HG02973 (cell line): ENCODE data around the gene DHRS3.
"Not testable (repeated sequence)": the region's sequence is repeated elsewhere in the genome, so short reads cannot be mapped to it uniquely, and the experiment has no call there.

Experiments
- ATAC-seq: cut with Tn5 transposase; IDR thresholded peaks from one replicate; pipeline ENCODE4 v1.9.1; 2021; ENCODE audit warnings: moderate library complexity; ENCODE audit not compliant: unreplicated experiment

The DHRS3 gene, protein sequence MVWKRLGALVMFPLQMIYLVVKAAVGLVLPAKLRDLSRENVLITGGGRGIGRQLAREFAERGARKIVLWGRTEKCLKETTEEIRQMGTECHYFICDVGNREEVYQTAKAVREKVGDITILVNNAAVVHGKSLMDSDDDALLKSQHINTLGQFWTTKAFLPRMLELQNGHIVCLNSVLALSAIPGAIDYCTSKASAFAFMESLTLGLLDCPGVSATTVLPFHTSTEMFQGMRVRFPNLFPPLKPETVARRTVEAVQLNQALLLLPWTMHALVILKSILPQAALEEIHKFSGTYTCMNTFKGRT

DNA sequence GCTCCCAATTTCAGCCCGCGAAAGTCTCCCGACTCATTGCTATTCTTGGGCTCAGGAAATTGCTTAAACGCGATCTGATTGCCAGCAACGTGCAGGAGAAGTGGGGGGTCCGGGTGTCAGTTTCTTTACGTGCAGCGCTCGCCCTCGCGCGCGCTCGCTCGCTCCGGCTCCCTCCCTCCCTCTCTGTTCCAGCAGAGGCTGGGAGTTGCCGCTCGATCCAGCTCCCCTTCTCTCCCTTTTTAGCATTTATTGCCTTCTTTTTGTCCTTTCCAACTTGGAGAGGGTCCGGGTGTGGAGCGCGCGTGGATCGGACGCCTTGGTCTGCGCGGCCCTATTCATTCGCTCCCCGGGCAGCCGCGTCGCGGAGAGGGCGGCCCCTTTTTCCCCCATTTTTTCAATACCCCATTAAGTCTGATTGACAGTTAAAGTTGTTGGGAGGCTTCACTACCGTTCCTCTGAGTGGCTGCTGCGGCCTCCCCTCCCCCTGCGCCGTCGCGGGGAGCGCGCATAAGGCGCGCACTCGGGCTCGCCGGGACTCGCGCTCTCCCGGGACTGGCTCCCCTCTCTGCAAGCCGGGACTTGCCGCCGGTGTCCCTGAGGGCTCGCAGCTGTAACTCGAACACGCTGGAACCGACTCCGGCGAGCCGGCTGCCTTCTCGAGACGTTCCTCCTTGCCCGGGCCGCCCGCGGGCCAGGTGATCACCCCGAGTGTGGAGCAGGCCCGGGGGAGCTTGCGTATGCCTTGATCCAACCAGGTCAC, at the start of gene DHRS3:
Gene DHRS3 (minus strand): TSS at position 310 of the 760 bp plus-strand sequence. CDS start 862 bp downstream, outside the sequence.
- peak; percentile 38 for ATAC-seq

DNA sequence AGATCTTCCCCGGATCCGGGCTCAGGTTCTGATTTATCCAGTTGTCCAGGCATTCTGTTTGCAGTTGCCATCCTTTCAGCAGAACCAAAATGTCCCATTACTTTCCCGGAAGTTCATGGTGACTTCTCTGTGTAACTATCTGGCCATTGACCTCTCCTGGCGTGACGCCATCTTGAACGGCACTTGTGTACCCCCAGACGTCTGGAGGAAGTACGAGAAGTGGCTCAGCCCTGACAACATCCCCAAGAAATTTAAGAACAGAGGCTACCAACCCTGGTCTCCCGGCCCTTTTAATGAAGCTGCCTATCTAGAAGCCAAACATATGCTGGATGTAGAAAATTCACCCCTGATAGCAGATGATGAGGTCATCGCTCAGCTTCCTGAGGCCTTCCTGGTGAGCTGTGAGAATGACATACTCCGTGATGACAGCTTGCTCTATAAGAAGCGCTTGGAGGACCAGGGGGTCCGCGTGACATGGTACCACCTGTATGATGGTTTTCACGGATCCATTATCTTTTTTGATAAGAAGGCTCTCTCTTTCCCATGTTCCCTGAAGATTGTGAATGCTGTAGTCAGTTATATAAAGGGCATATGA, 48.2 kb upstream of the DHRS3 start:
- ATAC-seq: no peak

DNA sequence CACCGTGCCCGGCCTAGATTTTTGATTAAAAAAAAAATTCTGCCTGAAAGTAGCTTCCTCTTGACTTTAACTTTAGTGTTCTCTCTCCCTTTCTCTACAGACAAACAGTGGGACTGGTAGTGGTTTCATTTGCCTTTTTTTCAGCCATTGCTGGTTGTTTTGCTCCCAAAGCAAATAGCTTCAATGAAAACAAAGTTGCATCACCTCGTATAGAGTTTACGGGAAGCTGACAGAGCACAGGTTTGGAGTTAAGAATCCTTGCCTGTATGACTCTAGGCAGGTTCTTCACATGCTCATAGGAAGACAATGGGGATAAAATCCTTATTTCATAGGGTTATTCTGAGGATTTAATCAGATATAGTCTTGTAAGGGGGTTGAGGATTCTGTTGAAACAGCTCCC, 47.5 kb upstream of the DHRS3 start:
- no peak for ATAC-seq

DNA sequence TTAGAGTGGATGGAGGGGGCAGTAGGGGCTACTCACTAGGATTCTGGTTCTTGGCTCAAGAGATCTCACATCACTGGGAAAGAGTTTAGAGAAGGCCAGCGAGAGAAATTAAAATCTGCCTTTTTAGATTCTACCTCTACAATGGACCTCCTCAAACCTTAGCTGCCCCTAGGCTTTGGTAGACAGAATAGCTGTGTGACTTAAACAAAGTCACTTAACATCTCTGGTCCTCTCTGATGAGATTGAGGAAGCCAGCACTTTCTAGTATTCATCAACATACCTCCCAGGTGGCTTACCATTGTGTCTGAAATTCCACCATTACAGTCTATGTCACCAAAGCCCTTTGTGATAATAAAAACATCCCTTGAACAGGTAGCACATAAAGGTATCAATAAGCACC, 44.5 kb upstream of the DHRS3 start:
- no peak for ATAC-seq

DNA sequence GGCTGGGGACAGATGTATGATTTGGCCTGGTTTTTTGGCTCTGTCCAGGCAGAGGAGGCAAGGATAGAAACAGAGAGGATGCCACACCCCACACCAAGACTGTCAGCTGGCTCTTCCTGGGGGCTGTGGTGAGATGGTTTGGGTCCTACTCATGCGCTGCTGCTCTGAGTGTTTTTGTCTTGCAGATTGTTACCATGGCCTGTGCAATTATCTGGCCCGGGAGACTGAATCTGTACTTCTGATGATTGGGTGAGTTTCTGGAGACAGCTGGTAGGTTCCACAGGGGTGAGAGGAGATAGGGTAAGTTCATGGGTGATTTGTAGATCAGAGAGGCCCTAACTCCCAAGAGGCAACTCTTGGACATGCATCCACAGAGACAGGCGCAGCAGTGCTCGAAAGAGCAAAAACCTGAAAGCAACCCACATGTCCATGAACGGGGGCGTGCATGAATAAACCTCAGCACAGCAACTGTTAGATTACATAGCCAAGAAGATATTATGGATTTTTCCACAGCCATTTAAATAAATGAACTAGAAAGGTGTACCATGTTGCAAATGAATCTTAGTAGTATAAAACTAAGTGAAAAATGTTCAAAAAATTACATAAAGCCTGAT, 43.7 kb upstream of the DHRS3 start:
- no peak for ATAC-seq

DNA sequence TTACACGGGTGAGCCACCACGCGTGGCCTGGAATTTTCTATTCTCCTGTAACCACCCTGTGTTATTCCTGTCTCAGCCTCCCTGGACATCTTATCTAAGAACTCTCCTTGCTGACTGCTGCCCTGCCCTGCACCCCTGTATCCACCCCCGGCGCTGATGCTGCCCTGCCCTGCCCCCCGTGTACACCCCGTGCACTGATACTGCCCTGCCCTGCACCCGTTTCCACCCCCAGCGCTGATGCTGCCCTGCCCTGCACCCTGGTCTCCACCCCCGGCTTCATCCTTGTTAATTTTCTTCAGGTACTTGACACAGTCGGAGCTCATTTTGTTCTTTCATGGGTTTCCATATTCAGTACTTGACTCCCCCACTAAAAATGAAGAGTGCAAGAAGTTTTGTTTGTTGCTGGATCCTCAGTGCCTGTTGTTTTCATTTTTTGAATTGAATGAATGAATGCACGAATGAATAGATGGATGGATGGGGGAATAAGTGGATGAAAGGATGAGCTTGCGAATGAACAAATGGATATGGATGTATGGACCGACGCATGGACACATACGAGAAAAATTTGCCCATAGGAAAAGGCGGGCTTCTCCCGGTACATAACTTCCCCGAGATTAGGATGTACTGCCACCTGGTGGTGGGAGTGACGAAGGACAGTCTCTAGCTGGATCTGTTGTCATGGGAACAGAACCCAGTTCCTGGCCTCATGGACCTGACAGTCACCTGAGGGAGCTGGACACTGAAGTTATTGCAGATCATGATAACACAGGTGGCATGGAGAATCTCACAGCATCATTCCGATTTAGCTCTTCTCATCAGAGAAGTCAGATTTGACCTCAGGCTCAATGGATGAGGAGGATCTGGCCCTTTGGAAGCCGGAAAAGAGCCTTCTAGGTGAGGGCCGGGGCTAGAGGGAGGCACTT, 40.8 kb upstream of the DHRS3 start:
- ATAC-seq: no peak

DNA sequence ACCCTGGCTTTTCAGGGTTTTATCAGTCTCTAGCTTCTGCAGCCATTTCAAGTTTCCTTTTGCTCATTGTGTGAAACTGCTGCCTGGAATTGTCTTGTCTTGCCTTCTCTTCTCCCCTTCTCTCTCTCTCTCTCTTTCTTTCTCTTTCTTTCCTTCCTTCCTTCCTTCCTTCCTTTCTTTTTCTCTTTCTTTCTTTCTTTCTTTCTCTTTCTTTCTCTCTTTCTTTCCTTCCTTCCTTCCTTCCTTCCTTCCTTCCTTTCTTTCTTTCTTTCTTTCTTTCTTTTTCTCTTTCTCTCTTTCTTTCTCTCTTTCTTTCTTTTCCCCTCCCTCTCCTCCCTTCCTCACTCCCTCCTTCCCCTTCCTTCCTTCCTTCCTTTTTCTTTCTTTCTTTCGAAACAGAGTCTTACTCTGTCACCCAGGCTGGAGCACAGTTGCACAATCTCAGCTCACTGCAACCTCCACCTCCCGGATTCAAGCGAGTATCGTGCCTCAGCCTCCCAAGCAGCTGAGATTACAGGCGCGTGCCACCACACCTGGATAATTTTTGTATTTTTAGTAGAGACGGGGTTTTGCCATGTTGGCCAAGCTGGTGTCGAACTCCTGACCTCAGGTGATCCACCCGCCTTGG, 40.0 kb upstream of the DHRS3 start:
- ATAC-seq: not testable (repeated sequence)

DNA sequence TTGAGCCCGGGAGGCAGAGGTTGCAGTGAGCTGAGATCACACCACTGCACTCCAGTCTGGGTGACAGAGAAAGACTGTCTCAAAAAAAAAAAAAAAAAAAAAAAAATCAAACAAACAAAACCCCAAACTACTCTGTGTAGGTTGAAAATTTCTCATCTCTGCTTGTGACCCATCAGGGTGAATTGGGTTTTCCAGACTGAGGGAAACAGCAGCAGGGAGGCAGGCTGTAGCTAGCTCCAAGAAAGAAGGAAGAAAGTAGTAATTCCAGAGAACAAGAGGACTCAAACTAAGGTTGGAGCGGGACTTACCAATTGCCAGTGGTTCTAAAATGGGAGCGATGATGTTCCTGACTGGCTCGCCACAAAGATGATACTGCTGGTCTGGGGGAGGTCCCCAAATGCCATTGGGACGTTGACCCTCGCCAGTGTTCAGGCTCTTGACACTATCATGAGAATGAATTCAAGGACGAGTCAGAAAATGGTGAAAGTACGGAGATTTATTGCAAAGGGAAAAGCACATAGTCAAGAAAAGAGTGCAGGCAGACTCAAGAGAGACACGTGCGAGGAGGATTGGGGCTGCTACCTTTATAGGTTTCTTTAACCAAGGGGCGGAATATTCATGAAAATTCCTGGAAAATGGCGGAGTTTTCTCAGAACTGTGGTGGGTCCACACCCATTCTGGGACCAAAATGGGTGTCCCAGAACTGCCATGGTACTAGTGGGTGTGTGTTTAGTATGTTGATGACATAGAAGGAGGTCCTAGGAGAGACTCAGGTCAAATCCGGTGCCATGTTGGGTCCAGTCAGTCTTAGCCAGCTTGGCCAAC, 39.3 kb upstream of the DHRS3 start:
- no peak for ATAC-seq

DNA sequence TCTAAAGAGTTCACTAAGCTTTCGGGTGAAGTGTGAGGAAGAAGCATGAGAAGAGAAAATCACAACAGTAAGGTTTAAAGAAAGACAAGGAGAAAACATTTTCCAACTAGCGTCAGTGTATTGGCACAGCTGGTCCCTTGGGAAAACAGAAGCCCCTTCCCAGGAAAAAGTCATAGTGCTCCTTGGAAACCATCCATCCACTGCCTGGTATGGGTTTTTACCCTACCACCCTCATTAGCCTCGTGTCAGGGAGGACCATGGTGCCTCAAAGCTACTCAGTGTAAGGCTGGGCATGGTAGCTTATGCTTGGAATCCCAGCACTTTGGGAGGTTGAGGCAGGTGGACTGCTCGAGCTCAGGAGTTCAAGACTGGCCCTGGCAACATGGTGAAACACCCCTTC, 38.6 kb upstream of the DHRS3 start:
- no peak for ATAC-seq

DNA sequence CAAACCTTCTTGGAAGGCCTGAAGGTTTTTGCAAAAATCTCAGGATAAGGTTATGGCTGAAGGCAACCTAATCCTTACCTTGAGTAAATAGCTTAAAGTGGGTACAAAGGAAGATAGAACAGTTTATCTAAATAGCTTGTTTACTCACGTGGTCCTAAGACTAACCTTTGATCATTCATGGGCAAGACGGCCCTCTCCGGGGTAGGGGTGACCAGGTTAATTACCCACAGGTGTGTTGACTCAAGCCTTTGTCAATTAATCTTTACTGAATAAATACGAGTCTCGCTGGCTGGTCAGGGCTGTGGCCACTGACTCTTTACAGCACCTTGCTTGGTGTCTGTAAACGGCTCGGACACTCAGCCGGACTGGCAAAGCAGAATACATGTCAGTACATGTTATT, 36.6 kb upstream of the DHRS3 start:
- no peak for ATAC-seq

DNA sequence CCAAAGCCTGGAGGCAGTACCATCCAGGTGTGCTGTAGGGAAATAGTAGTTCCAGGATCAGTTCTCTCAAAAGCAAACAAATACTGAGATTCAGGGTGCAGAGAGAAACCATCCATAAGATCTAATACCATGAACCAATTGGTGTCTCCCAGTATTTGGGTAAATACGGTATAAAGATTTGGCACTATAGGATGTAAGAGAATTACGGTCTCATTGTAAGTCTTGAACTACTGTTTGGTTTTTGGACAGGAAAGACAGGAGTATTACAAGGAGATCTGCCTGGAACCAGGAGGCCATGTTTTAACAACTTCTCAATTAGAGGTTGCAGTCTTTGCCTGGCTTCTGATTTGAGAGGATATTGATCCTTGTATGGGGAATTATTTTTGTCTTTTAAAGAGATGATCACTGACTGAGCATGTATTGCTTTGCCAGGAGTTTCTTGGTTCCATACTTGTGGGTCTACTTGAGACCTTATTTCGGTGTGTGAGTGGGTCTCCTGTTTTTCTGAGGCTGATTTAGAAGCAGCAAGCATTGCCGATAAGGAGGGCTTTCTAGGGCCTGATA, 36.1 kb upstream of the DHRS3 start:
- ATAC-seq: no peak

DNA sequence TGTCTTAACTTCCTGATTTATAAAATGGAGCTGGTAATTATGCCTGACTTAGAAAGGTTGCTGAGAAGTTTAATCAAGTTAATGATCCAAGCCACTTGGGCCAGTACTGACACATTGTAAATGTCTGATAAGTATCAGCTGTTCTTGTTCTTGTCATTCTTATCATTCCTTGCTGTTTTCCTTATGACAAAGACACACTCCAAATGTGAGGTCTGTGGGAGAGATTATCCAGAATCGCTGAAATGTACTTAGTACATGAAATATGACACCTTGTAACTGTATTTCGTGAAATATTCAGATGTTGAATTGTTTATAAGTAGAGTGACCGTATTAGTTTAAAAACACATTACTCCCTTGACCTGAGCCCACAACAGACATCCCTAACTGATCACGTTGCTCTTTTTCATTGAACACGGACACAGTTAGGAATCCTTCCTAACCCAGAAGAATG, 32.0 kb upstream of the DHRS3 start:
- ATAC-seq: no peak

DNA sequence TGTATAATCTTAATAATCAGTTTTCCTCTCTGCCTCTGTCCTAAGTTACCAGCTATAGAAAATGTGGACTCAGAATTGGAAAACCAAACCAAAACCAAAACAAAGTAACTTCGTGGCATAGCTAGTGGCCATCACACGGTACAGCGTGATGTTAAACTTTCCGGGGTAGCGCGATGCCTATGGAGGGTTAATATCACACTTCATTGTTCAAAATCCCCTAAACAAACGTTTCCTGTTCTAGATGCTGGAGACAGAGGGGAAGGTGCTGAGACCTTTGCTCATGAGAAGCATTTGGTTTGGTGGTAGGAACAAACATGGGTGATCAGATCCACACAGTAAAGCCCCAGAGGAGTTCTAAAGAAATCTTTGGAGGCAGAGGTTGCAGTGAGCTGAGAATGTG, 30.7 kb upstream of the DHRS3 start:
- ATAC-seq: no peak

DNA sequence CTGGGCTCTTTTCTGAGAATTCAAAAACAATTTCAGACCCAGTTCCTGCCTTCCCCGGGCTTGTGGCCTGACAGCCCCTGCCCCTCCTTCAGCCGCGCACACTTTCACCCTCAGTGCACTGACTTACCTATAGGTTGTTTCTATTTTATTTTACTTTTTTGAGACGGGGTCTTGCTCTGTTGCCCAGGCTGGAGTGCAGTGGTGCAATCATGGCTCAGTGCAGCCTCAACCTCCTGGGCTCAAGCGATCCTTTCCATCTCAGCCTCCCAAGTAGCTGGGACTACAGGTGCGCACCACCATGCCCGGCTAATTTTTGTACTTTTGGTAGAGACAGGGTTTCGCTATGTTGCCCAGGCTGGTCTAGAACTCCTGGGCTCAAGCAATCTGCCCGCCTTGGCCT, 27.4 kb upstream of the DHRS3 start:
- ATAC-seq: not testable (repeated sequence)

DNA sequence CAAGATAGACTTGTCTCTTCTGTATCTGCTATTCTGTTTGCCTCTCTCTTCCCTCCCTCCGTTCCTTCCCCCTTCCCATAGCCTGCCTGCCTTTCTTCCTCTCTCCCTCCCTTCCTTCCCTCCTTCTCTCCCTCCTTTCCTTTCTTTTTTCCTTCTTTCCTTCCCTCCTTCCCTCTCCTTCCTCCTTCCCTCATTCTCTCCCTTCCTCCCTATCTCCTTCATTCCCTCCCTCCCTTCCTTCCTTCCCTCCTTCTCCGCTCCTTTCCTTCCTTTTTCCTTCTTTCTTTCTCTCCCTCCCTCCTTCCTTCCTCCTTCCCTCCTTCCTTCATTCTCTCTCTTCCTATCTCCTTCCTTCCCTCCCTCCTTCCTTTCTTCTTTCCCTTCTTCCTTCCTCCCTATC, 26.8 kb upstream of the DHRS3 start:
- no peak for ATAC-seq

DNA sequence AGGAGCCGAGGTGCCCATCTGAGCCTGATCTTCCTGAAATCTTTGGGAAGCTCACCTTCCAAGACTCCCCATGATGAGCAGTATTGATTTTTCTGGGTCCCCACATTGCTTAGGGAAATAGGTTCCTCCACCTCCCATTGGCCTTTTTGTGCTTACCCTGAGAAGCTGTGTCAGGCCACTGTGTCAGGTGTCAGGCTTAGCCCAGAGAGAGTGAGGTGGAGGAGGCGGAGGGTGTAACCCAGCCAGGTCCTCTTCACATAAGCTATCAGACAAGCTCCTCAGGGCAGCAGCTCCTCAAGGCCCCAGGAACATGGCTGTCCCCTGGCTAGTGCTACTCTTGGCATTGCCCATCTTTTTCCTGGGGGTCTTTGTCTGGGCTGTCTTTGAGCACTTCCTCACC, 26.2 kb upstream of the DHRS3 start:
- ATAC-seq: no peak

DNA sequence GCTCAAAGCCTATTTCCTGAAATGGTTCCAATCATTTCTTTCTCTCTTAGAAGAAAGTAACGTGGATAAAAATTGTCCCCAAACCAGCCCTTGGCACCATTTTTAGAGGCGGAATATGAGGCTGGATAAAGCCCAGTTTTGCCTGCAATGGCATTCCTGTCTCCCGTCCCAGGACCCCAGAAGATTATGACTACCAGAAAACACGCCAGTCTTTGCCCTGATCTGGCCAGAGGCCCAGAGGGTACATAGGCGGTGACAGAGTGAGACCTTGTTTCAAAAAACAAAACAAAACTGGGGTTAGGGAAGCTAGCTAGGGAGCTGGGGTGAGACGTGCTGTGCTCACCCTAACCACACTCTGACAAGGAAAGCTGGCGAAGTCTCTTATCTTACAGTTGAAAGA, 25.8 kb upstream of the DHRS3 start, which contains the start of gene AADACL4:
Gene AADACL4 (plus strand): TSS at position 301 of the 400 bp plus-strand sequence. CDS start 462 bp downstream, outside the sequence.
- ATAC-seq: no peak

DNA sequence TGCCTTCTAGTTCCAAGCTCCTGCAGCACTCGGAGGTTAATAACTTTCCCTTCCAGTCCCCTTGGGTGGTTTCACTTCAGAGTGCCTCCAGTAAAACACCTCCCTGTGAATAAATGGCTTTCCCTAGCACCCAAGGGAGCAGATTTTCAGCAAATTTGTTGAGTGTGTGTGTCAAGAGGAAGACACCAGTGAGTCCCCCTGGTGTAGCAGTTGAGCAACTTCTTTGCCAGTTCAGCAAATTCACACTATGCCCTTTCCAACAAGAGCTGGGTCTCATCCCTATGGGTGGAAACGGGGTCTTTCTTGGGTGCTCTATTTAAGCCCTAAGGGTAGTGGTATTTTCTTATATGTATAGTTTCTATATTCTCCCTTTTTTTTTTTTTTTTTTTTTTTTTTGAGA, 25.1 kb upstream of the DHRS3 start:
- no peak for ATAC-seq

DNA sequence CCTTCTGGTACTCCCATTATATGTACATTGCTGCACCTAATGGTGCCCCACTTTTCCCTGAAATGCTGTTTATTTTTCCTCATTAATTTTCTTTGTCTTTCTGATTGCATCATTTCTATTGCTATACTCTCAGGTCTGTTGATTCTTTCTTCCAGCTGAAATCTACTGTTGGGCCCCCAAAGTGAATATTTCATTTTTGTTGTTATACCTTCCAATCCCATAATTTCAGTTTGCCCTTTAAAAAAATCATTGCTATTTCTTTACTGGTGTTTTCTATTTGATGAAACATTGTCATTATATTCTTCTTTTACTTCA, 22.9 kb upstream of the DHRS3 start:
- ATAC-seq: no peak
